Colon (tissue), 2 donors: ENCODE measurements around the gene OGN.

Experiments
- FAIRE-seq: peaks from 2 replicates; lab custom pipeline; 2012; peaks lifted over from hg19 to GRCh38; lab: Jason Lieb, UNC
- donor health status: control.
- donor health status: control.

Gene OGN

DNA sequence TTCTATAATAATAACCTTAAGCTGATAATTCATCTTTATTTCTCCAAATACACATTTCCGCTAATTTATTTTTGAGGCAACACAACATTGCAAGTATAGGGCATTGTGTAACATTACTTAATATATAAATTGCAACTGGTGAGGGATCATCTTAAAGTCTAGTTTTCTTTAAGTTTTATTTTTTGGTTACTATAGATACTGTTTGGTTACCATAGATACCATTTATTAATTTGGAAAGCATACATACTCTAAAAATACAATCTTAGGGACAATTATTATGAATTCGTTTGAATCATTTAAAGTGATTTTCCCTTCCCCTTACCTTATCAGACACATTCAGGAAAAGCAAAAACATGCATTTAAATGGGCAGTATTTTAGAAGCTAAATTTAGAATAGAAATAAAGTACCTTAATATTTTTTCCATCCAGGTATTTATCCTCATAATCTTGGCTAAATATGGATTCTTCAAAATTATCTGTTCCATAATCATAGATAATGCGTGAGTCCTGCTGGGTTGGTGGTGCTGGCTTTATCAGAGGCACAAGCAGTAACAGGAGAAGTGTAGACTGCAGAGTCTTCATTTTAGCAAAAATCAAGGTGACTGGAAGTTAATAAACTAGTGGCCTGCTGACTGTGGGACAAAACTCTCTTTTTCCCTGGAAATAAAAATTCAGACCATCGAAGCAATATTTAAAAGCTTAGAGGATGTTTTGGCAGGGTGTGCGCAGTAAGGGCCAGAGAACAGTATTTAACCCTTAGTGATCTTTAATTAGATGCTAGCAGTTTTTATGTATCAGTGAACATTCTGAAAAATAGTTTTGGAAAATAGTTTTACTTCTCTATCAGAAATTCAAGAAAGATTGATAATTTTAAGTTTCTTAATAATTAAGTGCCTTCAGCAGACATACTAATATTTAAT, 1.3 kb downstream of the OGN start:
- peak; percentile 68 for FAIRE-seq

DNA sequence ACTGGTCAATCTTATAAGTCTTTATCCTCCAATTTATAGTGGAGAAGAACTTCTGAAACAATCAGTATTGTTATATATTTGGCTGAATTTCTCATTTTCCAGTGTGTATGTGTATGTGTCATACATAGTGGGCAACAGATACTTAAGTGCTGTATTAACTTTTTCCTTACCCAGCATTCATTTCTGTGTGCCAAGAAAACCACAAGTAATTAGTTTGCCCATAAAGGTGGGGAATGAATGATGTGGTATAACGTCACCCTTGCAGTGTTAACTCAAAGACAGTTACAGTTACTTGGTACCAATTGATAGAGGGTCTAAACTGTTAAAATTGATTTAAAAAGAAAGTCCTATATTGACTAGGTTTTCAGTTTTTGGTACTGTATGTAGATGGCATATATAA, 2.0 kb downstream of the OGN start:
- no peak for FAIRE-seq

DNA sequence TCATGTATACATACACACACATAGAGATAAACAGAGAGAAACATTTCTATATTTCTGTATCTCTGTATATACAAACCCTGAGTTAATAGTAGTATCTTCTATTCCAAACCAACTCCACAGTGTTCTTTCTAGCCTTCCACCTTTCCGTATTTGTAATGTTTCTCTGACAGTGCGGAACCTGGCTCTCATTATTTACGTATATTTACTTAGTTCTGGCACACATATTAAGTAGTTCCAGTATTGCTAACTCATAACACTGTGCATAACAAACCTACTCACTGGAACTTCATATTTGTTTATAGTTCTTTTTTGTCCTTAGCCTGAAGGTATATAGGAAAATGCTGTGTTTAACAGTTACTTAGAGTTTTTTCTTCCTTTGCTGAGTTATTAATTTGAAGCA, 6.5 kb downstream of the OGN start:
- FAIRE-seq = no peak

DNA sequence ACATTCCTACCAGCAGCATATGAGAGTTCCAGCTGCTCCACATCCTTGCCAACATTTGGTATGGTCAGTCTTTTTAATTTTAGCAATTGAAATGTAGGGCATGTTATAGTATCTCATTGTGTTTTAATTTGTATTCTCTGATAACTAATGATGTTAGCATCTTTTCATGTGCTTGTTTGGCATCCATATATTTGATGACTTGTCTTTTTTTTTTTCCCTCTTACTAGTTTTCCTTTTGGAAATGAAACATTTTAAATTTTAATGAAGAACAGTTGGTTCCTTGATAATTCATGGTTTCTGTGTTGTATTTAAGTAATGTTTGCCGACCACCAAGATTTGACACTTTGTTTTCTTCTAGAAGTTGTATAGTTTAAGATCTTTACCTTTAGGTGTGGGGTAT, 8.8 kb downstream of the OGN start:
- no peak for FAIRE-seq

DNA sequence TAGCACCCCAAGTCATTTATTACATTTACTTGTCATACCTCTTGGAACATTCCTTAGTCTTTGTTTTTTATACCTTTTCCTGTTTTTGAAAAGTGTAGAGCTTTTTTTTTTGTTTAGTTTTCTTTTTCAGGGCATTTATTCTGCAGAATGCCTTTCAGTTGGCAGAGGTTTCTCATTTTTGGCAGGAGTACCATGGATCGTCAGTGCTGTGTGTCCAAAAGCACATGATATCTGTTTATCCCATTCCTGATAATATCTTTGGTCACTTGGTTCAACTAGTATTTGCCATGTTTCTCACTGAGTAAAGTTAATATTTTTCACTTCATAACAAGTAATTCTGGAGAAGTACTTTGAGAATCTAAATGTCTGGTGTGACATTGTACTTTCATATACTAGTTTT, 10.7 kb downstream of the OGN start:
- FAIRE-seq = no peak

DNA sequence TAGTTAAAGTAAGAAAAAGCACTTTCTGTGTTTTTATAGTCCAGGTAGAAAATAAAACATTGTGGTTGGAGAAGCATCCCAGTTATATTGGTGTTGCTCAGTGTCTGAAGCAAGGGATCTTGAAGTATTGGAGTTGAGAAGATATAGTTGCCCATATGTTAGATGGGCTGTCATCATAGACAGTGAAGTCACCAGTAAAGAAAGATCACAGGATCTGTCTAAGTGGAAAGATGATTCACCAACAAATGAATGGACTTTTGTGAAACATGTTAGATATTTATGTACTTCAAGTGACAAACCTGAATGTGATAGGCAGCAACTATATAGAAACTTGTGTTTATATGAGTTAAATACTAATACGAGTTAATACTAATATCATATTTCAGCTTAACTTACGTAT, 11.7 kb downstream of the OGN start:
- FAIRE-seq = no peak

DNA sequence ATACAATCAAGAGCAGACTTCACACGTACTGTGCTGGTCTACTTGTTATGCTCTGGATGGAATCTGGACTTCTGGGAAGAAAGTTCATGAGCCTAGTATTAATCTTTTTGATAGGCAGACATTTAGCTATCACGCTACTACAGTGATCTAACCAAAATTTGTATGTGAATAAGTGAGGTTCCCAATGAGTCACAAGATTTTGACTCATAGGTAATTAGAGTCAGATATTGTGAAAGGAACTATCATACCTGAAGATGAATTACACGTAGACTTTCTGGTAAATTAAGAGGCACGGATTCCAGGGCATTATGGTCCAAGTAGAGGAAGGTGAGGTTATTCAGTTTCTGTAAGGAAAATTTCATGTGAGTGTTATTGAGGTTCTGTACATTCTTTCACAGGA, 18.4 kb downstream of the OGN start:
- FAIRE-seq = no peak

DNA sequence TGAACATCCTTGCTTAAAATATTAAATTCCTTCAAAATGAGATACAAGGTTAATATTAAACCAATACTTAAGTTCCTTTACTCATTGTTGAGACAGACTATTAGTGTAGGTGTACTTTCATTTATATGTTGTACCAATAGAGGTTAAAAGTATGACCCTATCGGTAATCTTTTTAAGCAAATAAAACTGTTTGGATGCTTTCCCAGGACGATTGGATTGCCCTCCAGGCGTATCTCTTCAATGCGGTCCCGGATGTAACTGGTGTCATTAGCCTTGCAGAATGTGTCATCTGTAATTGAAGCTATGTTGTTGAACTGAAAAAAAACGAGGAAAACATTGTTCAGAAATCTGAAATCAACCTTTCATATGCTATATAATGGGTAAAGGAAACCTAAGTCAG, 18.9 kb downstream of the OGN start:
- no peak for FAIRE-seq

DNA sequence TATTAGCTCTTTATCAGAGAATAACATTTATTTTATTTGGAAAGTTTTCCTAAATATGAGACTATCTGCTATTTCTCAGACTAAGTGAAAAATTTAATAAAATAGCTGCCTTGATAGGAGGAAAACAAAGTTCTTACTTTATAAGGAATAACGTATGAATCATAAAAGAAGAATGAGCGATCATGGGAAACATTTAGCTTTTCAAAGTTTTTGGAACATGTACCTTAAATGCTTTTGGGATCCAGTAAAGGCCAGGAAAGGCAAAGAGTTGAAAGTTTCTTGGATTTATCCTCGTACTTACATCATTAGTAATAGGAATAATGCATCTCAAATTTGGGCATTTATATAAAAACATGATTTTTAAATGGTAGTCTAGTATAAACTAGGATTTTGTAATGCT, 19.4 kb downstream of the OGN start:
- no peak for FAIRE-seq

DNA sequence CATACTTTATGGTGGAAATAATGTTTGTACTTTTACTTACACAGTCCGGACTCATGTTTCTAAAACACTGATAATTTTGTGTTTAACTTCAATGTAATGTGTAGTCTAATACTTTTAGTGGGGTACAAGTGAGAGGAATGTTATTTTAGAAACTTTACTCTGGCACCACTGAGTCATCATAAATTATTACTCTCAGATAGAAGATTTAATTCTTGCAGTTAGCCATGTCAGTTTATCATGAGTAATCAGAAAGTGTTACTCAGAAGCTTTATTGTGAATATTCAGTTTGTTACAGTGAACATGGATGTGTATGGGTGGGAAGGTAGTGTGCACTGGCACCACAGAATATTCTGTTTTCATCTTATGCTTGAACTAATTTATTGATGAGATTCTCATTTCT, 20.0 kb downstream of the OGN start:
- FAIRE-seq = no peak

DNA sequence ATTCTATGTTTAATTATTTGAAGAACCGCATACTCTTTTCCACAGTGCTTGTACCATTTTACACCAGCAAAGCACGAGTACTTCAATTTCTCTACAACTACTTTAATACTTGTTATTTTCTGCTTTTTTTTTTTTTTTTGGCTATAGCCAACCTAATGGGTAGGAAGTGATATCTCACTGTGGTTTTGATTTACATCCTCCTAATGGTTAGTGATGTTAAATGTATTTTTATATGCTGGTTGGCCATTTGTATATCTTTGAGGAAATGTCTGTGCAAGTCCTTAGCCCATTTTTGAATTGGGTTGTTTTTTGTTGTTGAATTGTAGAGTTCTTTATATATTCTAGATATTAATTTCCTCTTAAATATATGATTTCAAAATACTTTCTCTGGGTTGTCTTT, 22.6 kb downstream of the OGN start:
- no peak for FAIRE-seq

DNA sequence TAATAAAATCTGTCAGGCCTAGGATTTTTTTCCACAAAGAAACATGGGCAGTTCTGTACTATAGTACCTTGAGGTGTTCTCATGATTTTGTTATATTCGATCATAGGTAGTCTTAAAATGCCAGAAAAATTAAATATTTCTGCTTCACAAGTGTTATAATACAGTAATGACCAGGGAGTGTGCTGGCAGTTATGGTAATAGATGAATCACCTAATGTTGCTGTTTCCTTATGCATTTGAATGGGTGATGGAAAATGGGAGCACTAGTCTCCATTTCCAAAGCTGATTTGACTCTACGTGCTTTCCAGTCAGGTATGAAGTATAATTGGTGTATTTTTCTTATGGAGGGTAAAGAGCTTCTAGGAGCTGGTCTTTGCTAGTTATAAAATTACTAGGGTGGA, 23.8 kb downstream of the OGN start:
- FAIRE-seq = no peak

DNA sequence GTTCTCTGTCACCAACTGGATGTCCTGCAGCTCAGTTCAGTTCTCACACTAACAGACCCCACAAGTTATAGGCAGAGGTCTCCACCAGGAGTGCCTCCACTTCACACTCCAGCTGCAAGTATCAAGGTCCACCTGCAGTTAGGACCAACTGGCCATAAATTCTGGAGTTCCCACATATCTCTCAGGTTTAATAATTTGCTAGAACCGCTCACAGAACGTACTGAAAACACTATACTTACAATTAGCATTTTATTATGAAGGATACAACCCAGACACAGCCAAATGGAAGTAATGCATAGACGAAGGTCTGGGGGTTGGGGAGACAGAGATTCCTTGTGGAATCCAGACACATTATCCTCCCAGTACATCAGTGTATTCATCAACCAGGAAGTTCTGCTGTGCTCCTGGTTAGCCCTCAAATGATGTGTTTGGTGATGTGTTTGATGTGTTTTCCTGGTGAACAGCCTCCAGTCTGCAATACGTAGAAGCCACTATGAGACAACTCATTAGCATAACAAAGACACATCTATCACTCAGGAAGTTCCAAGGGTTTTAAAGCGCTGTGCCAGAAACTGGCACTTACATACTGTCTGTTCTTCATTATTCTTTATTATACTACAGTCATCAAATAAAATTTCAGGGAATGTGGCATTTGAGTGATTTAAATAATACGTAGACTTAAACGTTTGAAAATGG, 25.4 kb downstream of the OGN start:
- FAIRE-seq = no peak

DNA sequence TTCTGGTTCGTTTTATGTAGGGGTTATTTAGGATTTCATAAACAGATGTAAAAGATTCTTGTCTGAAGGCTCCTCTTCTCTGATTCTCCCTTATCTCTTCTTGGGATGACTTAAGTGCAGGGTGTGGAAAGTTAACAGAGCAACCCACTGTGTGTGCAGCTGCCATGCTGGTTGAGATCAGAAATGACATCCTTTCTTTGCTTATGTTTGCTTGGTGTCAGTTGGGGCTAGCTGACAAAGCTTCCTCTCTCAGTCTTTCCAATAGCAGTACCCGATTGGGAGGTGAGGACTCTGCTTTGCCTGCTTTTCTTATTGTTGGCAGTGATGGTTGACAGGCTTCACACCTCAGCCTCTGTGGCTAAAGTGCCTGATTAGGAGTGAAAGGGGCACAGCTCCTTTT, 26.5 kb downstream of the OGN start:
- FAIRE-seq = no peak

DNA sequence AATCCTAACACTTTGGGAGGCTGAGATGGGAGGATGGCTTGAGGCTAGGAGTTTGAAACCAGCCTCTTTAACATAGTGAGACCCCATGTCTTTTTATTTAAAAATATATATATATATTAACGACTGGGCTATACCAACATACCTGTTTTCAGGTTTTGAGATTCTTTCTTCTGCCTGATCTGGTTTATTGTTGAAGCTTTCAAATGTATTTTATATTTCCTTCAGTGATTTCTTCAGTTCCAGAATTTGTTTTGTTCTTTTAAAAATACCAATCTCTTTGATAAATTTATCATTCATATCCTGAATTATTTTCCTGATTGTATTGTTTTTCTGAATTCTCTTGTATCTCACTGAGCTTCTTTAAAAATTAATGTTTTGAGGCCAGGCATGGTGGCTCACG, 31.2 kb downstream of the OGN start:
- no peak for FAIRE-seq

DNA sequence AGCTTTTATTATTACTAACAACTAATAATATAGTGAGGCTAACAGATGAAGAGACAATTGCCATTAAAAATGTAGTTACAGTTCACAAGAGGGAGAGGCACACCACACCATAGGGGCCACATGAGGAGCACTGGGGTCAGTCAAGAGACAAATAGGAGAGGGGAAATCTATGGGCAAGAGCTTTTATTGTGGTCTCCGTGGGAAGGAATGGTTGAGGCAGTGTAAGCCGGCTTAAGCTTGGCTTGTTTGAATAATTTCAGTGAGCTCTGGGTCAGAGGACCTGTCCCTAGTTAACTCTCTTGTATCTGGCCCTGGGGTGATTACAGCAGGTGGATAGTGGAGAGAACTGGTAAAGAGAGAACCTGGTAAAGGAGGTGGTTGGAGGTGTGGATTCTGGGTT, 35.3 kb downstream of the OGN start:
- no peak for FAIRE-seq

DNA sequence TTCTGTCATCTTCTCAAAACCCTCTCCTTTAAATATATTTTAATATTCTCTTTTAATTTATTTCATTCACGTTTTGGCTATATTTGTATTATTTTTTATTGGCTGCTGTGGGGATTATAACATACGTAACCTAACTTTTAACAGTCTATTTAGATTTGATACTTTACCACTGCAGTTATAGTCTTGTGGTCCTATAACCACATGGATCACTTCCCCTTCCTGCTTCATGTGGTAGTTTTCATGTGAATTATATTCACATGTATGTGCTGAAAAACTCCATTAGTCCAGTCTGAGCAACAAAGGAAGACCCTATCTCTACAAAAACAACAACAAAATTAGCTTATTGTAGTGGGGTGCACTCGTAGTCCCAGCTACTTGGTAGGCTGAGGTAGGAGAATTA, 44.3 kb downstream of the OGN start:
- FAIRE-seq = no peak

DNA sequence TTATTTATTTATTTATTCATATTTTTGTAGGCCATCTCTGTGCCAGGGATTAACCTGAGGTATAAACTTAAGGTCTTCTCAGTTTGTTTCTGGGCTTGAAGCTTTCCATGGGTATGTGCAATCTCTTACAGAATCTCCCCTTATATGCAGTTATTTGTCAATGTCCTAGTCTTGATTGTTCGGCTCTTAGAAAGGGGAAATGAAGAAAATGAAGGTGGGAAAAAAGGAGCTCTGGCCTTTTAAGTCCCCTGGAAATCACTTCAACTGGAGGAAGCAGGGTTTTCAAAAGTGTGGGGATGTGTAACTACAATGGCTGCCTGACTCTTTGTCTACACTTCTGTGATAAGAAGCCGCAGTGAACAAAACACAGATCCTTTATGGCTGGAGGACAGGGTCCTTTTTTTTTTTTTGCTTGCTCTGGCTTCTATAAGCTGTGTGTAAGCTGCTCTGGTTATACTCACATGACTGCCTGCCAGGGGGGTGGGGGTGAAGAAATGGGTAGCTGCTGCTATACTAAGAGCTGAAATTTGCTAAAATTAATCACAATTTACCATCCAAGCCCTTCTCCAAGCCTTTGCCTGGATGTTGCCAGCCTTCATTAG, 44.9 kb downstream of the OGN start:
- no peak for FAIRE-seq

DNA sequence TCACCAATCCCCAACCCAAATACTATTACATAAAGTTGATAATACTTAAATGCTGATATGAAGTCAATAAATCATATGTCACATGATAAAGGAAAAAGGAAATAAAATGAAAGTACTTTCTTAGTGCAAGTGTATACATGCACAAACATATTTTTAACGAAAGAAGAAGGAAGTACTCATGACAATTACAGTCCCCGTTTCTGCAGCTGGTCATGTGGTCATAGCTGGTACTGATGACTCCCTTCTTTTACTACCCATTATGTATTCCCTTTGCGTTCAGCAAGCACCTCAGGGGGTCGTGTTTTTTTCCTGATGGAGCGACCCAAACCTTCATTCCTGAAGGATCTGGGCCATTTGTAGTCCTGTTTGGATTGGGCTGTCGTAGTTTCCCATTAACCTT, 51.3 kb downstream of the OGN start:
- no peak for FAIRE-seq

DNA sequence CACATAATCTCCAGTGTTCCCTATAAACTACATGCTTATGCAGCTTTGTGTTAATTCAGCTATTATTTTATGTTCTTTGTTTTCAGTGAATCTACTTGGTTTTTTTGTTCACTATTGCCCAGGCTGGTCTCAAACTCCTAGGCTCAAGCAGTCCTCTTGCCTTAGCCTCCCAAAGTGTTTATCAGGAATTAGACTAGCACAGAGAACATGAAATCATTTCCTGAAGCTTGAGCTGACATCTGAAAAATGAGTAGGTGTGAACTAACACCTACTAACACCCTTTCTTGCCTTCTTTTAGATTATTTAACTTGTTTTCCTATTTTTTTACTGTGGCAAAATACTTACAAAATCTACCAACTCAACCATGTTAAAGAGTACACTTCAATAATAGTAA, 53.6 kb downstream of the OGN start:
- no peak for FAIRE-seq

DNA sequence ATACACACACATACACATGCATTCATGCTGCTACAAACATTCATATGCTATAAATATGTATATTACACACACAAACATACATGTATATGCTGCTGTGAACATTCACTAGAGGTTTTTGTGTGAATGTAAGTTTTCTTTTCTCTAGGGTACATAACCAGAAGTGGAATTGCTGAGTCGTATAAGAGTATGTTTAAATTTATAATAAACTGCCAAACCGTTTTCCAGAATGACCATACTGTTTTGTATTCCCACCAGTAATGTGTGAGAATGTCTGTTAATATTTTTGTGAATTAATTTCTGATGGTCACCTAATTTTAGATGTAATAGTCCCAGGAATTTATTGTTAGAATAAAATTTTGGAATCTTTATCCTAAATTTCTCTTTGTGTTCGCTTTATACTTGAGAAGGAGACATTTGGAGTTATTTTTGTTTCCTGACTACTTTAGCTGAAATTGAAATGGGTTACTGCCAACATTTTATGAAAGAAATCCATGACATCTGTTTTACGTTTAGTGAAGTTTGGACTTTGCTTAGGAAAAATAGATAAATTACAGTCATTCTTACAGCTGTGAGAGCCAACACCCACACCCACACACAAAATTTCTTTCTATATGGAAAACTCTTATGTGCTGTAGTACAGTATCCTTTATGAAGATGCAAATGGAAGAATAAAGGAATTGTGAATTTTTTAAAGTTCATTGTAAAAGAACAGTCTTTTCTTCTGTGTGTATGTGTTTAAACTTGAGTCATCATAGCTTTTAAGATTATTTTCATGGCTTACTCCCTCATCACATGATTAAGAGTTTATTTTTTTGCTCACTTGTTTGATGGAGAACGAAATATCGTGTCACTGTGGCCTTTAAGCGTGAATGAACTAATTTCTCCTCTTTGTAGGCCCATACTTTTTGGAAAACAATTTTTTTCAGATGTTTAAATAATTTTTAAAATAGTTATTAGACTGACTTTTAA, 54.3 kb downstream of the OGN start:
- no peak for FAIRE-seq

DNA sequence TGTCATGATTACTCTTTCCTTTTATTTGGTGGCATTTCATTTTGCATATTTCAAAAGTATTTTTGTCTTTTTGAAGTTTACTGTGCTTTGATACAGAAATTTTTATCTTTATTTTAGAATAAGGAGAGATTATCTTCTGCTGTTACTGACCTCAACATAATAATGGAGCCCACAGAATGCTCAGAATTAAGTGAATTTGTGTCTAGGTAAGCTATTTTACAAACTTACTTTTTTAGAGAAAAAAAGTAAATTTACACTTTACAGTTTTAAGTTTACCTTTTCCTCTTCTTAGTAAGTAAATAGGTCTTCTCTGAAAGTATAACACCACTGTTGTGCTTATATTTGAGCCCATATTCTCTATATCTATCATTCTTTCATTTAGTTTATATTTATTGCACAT, 58.8 kb downstream of the OGN start:
- FAIRE-seq = no peak
